Activated CD4-positive, alpha-beta memory T cell treated with anti-CD3 and anti-CD28 coated beads for 36 hours (primary cell): Measurements from ENCODE around the gene DEPDC5. TPM values are rescaled to one million over a fixed set of nuclear protein-coding genes. Genes with fewer than 3 reads are reported as not detected.
"Not testable (repeated sequence)": the region's sequence is repeated elsewhere in the genome, so short reads cannot be mapped to it uniquely, and the experiment has no call there.

Source experiments
- CTCF ChIA-PET: fragments of 350-600 bp; sonication (Branson Sonifier 250); formaldehyde crosslinking; loops from one replicate; lab custom pipeline; 2021; ENCODE audit warnings: antibody characterized with exemption, inconsistent platforms; lab: Charles Lee
- POLR2A ChIA-PET: fragments of 350-600 bp; sonication (Branson Sonifier 250); formaldehyde crosslinking; loops from one replicate; lab custom pipeline; 2021; ENCODE audit warnings: antibody characterized with exemption; lab: Charles Lee
- DNase-seq: peaks from one replicate; pipeline ENCODE4 v3.0.0-alpha.2; 2020
- H3K27ac Mint-ChIP-seq: one replicate; pipeline ENCODE4 v1.8.0; 2021; ENCODE audit warnings: mixed read lengths
- H3K27me3 Mint-ChIP-seq: one replicate; pipeline ENCODE4 v1.8.0; 2021; ENCODE audit warnings: mixed read lengths
- H3K36me3 Mint-ChIP-seq: one replicate; pipeline ENCODE4 v1.8.0; 2021; ENCODE audit warnings: mixed read lengths
- H3K4me1 Mint-ChIP-seq: one replicate; pipeline ENCODE4 v1.8.0; 2021; ENCODE audit warnings: low read depth, mixed read lengths
- H3K4me3 Mint-ChIP-seq: one replicate; pipeline ENCODE4 v1.8.0; 2021; ENCODE audit warnings: mild to moderate bottlenecking, mixed read lengths
- H3K9me3 Mint-ChIP-seq: one replicate; pipeline ENCODE4 v1.8.0; 2021; ENCODE audit warnings: mixed read lengths
- intact Hi-C: fragments of 100-400 bp; cut with micrococcal nuclease; formaldehyde crosslinking; loops from one replicate; pipeline ENCODE4 v1.15.1; 2023
- total RNA-seq, 2 experiments: library from RNA; stranded (reverse); gene quantifications; one replicate each; pipeline ENCODE4 v1.2.3, GENCODE V29; 2021

The DEPDC5 gene
- total RNA-seq, 2 experiments from 2014 or later: 27.5 to 31.6 TPM

DNA sequence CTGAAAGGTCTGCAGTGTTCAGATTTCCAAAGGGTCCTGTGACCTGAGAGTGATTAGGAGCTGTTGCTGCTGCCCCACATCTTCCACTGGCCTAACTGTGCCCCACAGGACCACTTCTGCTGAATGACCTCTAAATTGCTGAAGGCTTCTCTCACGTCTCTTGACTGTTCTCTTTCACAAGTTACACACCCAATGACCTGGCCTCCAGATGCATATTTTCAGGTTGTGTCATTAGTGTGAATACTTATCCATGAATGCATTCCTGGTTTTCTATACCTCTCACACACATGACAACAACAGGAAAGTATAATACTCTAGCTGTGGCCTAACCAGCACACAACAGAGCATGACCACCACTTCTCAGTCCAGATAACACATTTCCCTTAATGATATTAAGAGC lies 19.3 kb upstream of the DEPDC5 start:
- DNase-seq: no peak
- ChIA-PET CTCF (no interaction called here), POLR2A (interaction anchor here (0.5 kb wide), 1 partner anchor 31 kb away, joined by 3 read pairs; no protein-coding TSS in a partner anchor)
- H3K27me3 Mint-ChIP-seq: no peaks in the 10 kb centered on the region
- no peak overlapping the region for H3K27ac Mint-ChIP-seq
- intact Hi-C loops: no loop called here
- H3K9me3 Mint-ChIP-seq: no peaks in the 10 kb centered on the region
- no peak overlapping the region for H3K4me3 Mint-ChIP-seq
- peaks cover 12% of the 10 kb centered on the region for H3K36me3 Mint-ChIP-seq
- H3K4me1 Mint-ChIP-seq: peaks cover 38% of the 10 kb centered on the region

DNA sequence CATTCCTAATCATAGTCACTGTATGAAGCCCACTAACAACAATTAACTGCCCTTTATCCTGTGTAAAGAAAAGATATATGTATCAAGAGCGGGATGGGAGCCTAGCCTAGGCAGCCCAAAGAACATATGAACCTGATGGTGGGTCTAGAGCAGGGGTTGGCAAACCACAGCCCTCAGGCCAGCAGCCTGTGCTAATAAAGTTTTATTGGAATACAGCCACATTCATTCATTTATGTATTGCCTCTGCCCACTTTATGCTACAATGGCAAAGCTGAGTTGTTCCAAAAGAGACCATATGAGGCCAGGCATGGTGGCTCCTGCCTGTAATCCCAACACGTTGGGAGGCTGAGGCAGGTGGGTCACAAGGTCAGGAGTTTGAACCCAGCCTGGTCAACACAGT lies 17.4 kb upstream of the DEPDC5 start:
- POLR2A ChIA-PET: interaction anchor here (0.6 kb wide), 1 partner anchor 206 kb away, joined by 5 read pairs; no protein-coding TSS in a partner anchor
- H3K36me3 Mint-ChIP-seq: peaks cover 16% of the 10 kb centered on the region
- no peaks in the 10 kb centered on the region for H3K27me3 Mint-ChIP-seq
- no peak overlapping the region for H3K4me3 Mint-ChIP-seq
- CTCF ChIA-PET: no interaction called here
- peaks cover 46% of the 10 kb centered on the region for H3K4me1 Mint-ChIP-seq
- H3K9me3 Mint-ChIP-seq: no peaks in the 10 kb centered on the region
- DNase-seq: no peak
- H3K27ac Mint-ChIP-seq: no peak overlapping the region
- intact Hi-C loops: no loop called here

DNA sequence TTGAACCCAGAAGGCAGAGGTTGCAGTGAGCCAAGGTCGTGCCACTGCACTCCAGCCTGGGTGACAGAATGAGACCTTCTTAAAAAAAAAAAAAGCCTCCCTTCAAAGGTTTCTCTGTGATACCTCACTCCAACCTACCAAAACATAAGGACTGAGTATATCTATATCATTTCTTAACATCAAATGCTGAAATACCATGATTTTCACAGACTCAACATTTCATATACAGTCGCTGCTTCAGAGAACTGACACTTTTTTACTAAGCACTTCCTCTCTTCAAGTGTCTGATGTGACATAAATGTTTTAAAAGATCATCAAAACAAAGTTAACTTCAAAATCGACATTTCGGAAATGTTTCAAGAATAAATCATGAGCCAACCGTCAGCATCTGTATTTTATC lies 15.9 kb upstream of the DEPDC5 start:
- H3K4me3 Mint-ChIP-seq: no peak overlapping the region
- CTCF ChIA-PET: interaction anchor here (0.9 kb wide), 2 partner anchors 72 to 232 kb away, joined by 3 read pairs; no protein-coding TSS in a partner anchor
- peaks cover 53% of the 10 kb centered on the region for H3K4me1 Mint-ChIP-seq
- no peaks in the 10 kb centered on the region for H3K9me3 Mint-ChIP-seq
- intact Hi-C loops: no loop called here
- peaks cover 20% of the 10 kb centered on the region for H3K36me3 Mint-ChIP-seq
- peak overlapping the region; percentile 20 for H3K27ac Mint-ChIP-seq
- POLR2A ChIA-PET: no interaction called here
- H3K27me3 Mint-ChIP-seq: no peaks in the 10 kb centered on the region
- DNase-seq: no peak

DNA sequence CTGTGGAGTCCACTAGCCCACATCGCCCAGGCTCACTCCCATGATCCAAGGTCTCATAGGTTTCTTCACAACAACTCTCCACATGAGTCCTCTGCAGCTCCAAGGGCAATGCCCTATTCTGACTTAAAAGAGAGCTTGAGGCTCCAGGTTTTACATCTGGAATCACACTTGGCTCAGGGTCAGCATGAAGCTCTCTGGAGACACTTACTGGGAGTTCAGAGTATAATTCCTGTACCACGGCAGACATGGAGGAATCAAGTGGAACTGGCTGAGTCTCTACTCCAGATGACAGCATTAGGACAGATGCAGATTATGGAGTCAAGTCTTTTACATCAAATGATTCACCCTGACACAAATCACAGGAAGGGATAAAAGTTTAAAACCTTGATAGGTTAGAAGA lies 15.3 kb upstream of the DEPDC5 start:
- peaks cover 18% of the 10 kb centered on the region for H3K36me3 Mint-ChIP-seq

DNA sequence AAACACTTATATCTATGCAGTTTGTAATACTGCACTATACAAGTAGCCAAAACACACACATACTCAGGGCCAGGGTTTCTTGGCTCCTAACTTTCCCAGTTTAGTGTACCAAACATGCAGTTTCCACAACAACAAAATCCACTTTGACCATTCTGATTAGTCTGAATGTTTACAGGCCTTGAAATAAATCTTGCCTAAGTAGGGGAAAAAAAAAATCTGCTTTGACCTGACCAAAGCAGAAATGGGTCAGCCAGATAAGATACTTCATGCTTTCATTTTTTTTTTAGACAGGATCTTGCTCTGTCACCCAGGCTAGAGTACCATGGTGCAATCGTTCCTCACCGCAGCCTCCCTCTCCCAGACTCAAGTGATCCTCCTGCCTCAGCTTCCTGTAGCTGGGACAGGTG lies 14.0 kb upstream of the DEPDC5 start:
- Mint-ChIP-seq H3K27me3 (no peaks in the 10 kb centered on the region), H3K27ac (no peak overlapping the region), H3K36me3 (peaks cover 14% of the 10 kb centered on the region), H3K4me3 (no peak overlapping the region), H3K9me3 (no peaks in the 10 kb centered on the region), H3K4me1 (peaks cover 42% of the 10 kb centered on the region)
- ChIA-PET CTCF (interaction anchor here (1.0 kb wide), 1 partner anchor 230 kb away, joined by 3 read pairs; no protein-coding TSS in a partner anchor), POLR2A (interaction anchor here (0.6 kb wide), 1 partner anchor 20 kb away, joined by 6 read pairs; no protein-coding TSS in a partner anchor)
- no peak for DNase-seq
- intact Hi-C loops: no loop called here

More for the DNA sequence above, 15.3 kb upstream of the DEPDC5 start:
- POLR2A ChIA-PET: no interaction called here
- no peak for DNase-seq
- Mint-ChIP-seq H3K9me3 (no peaks in the 10 kb centered on the region), H3K4me1 (peaks cover 50% of the 10 kb centered on the region), H3K27me3 (no peaks in the 10 kb centered on the region), H3K27ac (peak overlapping the region; percentile 26), H3K4me3 (no peak overlapping the region)
- intact Hi-C loops: no loop called here
- CTCF ChIA-PET: interaction anchor here (0.8 to 0.9 kb wide), 3 partner anchors 70 to 232 kb away, joined by 3 read pairs; no protein-coding TSS in a partner anchor

DNA sequence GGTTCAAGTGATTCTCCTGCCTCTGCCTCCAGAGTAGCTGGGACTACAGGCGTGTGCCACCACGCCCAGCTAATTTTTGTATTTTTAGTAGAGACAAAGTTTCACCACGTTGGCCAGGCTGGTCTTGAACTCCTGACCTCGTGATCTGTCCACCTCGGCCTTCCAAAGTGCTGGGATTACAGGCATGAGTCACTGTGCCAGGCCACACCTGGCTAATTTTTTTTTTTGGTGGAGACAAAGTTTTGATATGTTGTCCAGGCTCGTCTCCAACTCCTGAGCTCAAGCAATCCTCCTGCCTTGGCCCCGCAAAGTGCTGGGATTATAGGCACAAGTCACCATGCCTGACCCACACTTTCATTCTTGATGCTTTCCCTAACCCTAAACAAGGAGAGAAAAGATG lies 13.5 kb upstream of the DEPDC5 start:
- DNase-seq, H3K4me3 Mint-ChIP-seq, H3K27ac Mint-ChIP-seq, H3K9me3 Mint-ChIP-seq, intact Hi-C loops, H3K27me3 Mint-ChIP-seq, POLR2A ChIA-PET: not testable (repeated sequence)
- CTCF ChIA-PET: interaction anchor here (1.0 kb wide), 1 partner anchor 230 kb away, joined by 3 read pairs; no protein-coding TSS in a partner anchor
- peaks cover 14% of the 10 kb centered on the region for H3K36me3 Mint-ChIP-seq
- peaks cover 42% of the 10 kb centered on the region for H3K4me1 Mint-ChIP-seq

DNA sequence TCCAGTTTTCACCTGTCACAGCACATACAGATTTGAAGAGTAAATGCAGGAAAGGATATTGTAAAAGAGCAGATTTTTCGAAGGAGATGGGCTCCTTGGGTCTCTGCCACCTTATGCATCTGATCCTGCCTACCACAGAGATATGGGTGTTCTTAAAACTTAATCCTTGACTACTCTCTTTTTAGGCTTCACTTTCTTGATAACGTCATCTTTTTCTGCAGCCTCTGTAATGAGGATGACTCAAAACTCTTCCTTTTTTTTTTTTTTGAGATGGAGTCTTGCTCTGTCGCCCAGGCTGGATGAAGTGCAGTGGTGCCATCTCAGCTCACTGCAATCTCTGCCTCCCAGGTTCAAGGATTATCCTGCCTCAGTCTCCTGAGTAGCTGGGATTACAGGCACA lies 11.7 kb upstream of the DEPDC5 start:
- peaks cover 16% of the 10 kb centered on the region for H3K36me3 Mint-ChIP-seq
- peaks cover 44% of the 10 kb centered on the region for H3K4me1 Mint-ChIP-seq
- H3K9me3 Mint-ChIP-seq: no peaks in the 10 kb centered on the region
- H3K4me3 Mint-ChIP-seq: no peak overlapping the region
- intact Hi-C loops: no loop called here
- POLR2A ChIA-PET: no interaction called here
- CTCF ChIA-PET: no interaction called here
- no peak for DNase-seq
- no peaks in the 10 kb centered on the region for H3K27me3 Mint-ChIP-seq
- H3K27ac Mint-ChIP-seq: no peak overlapping the region

DNA sequence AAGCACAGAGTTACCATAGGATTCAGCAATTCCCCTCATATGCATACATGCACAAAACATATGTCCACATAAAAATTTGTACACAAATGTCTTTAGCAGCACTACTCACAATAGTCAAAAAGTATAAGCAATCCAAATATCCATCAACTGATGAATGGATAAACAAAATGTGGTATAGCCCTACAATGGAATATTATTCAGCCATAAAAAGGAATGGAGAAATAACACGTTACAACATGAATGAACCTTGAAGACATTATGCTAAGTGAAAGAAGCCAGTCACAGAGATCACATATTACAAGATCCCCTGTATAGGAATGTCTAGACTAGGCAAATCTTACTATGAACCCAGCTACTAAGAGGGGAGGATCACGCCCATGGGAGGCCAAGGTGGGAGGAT lies 11.1 kb upstream of the DEPDC5 start:
- POLR2A ChIA-PET: no interaction called here
- Mint-ChIP-seq H3K9me3 (no peaks in the 10 kb centered on the region), H3K36me3 (peaks cover 19% of the 10 kb centered on the region), H3K4me3 (no peak overlapping the region), H3K27ac (no peak overlapping the region), H3K27me3 (no peaks in the 10 kb centered on the region), H3K4me1 (peaks cover 48% of the 10 kb centered on the region)
- intact Hi-C loops: no loop called here
- no peak for DNase-seq
- CTCF ChIA-PET: no interaction called here

DNA sequence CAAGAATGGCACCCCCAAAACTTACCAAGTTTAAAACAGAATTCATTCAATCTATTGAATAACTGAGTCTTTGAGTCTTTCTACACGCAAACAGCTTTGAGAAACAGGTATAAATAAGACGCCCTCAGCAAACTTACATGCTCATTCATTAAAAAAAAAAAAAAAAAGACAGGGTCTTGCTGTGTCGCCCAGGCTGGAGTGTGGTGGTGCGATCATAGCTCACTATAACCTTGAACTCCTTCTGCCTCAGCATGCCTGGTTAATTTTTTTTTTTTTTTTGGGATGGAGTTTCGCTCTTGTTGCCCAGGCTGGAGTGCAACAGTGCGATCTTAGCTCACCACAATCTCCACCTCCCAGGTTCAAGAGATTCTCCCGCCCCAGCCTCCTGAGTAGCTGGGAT lies 9.9 kb upstream of the DEPDC5 start:
- no peak for DNase-seq
- H3K9me3 Mint-ChIP-seq: no peaks in the 10 kb centered on the region
- H3K4me3 Mint-ChIP-seq: no peak overlapping the region
- intact Hi-C loops: no loop called here
- POLR2A ChIA-PET: interaction anchor here (0.6 to 0.9 kb wide), 3 partner anchors 10 to 155 kb away, joined by 3 read pairs; no protein-coding TSS in a partner anchor
- H3K27me3 Mint-ChIP-seq: no peaks in the 10 kb centered on the region
- no peak overlapping the region for H3K27ac Mint-ChIP-seq
- H3K36me3 Mint-ChIP-seq: peaks cover 20% of the 10 kb centered on the region
- CTCF ChIA-PET: interaction anchor here (1.9 kb wide), 1 partner anchor 78 kb away, joined by 6 read pairs; no protein-coding TSS in a partner anchor
- peaks cover 48% of the 10 kb centered on the region for H3K4me1 Mint-ChIP-seq

DNA sequence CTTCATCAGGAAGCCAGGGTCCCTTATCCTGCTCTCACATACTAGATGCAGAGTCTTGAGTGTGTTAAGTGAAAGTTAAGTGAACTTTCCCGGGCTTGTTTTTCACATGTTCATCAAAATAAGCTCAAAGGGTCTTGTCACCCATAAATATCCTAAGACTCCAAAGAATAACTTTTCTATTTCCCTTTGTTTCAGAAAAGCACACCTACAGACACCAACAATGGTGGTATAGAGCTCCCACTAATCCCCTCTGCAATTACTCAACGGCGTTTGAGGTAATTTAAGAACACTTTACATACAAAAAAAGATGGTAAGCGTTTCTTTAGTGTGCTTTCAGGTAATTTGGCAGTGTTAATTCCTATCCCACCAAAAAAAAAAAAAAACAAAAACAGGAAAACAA lies 6.4 kb upstream of the DEPDC5 start:
- ChIA-PET POLR2A (no interaction called here), CTCF (interaction anchor here (0.9 kb wide), 1 partner anchor 81 kb away, joined by 4 read pairs; no protein-coding TSS in a partner anchor)
- no peak for DNase-seq
- H3K4me3 Mint-ChIP-seq: no peak overlapping the region
- H3K4me1 Mint-ChIP-seq: peaks cover 42% of the 10 kb centered on the region
- no peaks in the 10 kb centered on the region for H3K9me3 Mint-ChIP-seq
- H3K27me3 Mint-ChIP-seq: no peaks in the 10 kb centered on the region
- intact Hi-C loops: no loop called here
- H3K36me3 Mint-ChIP-seq: peaks cover 16% of the 10 kb centered on the region
- no peak overlapping the region for H3K27ac Mint-ChIP-seq

DNA sequence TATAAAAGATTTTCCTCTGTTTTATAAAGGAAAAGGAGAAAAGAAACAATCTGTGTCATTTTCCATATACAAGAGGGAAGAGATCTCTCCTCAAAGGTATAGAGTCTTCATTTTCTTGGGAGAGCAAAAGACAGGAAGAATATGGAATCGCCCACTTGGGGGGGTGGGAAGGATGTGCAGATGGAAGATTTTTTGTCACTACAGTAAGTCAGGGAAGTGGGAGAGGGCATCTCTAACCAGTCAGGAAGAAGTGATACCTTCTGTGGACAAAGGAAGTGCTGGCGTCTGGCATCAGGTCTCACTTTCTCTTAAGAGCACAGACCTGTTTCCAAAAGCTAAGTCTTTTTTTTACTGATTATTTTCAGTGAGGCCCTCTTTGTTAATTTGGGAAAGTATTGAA lies 5.3 kb upstream of the DEPDC5 start:
- POLR2A ChIA-PET: interaction anchor here (2.2 kb wide), 1 partner anchor 87 kb away, joined by 6 read pairs; the partner anchor contains the start of gene PISD
- Mint-ChIP-seq H3K9me3 (no peaks in the 10 kb centered on the region), H3K4me3 (peak overlapping the region; percentile 80), H3K36me3 (peaks cover 12% of the 10 kb centered on the region), H3K27ac (peak overlapping the region; percentile 70), H3K4me1 (peaks cover 47% of the 10 kb centered on the region), H3K27me3 (no peaks in the 10 kb centered on the region)
- DNase-seq: no peak
- CTCF ChIA-PET: no interaction called here
- intact Hi-C loops: no loop called here

DNA sequence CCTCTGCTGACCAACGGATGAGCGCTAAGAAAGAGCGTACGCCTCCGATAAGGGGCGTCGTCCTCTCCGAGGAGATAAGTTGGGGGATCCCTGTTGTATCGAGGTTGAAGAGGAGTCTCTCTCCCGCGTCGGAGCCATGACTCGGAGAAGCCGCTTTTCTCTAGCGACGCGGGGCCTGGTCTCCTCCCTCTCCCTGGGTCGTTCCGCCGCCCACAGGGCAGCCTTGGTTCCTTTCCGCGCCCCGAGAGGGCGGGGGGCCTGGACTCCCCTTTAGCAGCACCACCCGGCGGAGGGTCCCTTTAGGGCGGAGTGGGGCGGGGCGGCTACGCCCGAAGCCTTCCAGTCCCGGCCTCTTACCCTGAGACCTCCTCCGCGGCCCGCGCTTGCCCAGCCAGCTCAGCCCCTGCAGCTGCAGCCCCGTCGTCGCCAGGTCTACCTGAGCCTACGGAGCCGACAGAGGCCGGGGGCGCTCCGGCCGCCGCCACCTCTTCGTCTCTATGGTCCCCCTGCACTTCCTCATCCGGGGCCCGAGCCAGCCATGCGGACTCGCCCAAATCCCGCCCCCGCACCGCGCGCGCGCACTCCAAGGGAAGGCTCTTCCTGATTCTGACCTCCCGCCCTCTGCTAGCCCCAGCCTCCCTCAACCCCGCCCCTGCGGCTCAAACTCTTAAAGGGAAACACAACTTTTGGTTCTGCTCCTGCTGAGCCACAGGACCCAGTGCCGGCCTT lies 4.0 kb upstream of the DEPDC5 start, which contains the start of gene PRR14L:
Gene PRR14L, minus strand, starts transcription at position 497 of the 729 bp plus-strand sequence. CDS start 11,272 bp downstream, outside the sequence.
- DNase-seq: peak; percentile 99
- intact Hi-C loops: loop anchor here (1.0 to 5.0 kb wide), 5 partner anchors 72 to 728 kb away; partner anchors contain the start of genes EIF4ENIF1 and PISD
- ChIA-PET CTCF (interaction anchor here (1.2 kb wide), 1 partner anchor 84 kb away, joined by 7 read pairs; no protein-coding TSS in a partner anchor), POLR2A (interaction anchor here (2.2 kb wide), 1 partner anchor 88 kb away, joined by 6 read pairs; the partner anchor contains the start of gene PISD)
- H3K27me3 Mint-ChIP-seq: no peaks in the 10 kb centered on the region
- no peaks in the 10 kb centered on the region for H3K9me3 Mint-ChIP-seq
- peaks cover 50% of the 10 kb centered on the region for H3K4me1 Mint-ChIP-seq
- H3K27ac Mint-ChIP-seq: peak within 1 kb of the TSS; percentile 70
- H3K36me3 Mint-ChIP-seq: peaks cover 10% of the 10 kb centered on the region
- H3K4me3 Mint-ChIP-seq: peak within 1 kb of the TSS; percentile 80
